Stimulated activated CD8-positive, alpha-beta memory T cell treated with anti-CD3 and anti-CD28 coated beads, Interleukin-4, amount 100 ng/mL, for 24 hours (primary cell): ENCODE results near the gene SLC12A4.
"Not testable (repeated sequence)": the region's sequence is repeated elsewhere in the genome, so short reads cannot be mapped to it uniquely, and the experiment has no call there.

Experiments used
- DNase-seq: peaks from one replicate; pipeline ENCODE4 v3.0.0-alpha.2; 2020; ENCODE audit warnings: low read depth

Gene SLC12A4

DNA sequence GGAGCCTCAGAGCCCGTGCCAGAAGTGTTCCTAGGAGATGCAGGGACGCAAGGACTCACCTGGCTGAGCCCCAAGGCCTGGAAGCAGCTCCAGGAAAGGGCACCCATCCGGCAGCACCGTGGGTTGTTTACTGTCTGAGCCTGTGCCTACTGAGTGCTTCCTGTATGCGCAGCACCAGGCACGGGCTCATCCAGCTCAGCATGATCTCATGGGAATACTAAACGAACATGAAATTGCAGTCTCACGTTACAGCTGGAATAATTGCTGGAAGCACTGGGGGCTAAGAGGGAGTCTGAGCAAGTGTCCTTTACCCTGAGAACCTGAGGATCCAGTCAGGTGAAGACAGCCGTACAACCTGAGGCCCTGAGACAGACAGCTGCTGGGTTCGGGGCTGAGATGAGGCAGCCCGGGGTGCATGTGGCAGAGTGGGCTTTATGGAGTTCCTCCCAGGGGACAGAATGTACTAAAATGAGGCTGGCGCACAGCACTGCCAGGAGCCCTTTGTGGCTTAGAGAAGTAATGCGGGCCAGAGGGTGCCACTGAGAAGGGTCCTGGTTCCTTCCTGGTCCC, 42.2 kb downstream of the SLC12A4 start:
- no peak for DNase-seq

DNA sequence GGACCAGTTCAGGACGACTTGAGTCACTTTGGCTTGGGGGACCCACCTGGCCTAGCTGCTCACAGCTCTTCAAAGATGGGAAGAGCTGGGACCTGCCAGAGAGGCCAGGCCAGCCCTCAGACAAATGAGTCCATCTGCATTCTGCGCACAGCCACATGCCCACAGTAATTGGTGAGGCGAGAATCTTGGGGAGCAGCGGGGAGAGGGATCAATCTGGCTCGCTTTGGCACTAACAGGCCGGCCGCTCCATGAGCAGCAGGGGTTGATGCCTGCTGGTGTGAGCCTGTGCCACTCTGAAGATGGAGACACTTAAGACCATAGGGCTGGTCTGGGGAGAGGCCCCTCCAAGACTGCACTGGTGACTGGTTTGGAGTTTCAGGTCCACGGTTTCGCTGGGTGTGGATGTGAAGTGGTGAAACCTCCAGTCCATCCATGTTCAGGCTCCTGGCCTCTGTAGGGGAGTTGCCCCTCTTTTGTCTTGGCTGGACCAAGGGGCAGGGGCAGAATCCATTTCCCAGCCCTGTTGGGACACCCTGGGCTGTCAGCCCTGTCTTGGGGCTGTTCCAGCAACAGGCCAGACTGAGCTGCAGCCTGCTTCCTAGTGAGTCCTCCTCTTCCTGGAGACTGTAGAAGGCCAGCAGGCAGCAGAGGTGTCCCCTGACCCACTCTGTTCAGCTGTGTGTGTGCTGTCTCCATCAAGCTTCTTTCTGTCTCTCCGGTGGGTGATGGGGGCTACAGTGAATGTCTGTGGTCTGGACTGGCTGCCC, 44.1 kb downstream of the SLC12A4 start:
- DNase-seq = no peak

DNA sequence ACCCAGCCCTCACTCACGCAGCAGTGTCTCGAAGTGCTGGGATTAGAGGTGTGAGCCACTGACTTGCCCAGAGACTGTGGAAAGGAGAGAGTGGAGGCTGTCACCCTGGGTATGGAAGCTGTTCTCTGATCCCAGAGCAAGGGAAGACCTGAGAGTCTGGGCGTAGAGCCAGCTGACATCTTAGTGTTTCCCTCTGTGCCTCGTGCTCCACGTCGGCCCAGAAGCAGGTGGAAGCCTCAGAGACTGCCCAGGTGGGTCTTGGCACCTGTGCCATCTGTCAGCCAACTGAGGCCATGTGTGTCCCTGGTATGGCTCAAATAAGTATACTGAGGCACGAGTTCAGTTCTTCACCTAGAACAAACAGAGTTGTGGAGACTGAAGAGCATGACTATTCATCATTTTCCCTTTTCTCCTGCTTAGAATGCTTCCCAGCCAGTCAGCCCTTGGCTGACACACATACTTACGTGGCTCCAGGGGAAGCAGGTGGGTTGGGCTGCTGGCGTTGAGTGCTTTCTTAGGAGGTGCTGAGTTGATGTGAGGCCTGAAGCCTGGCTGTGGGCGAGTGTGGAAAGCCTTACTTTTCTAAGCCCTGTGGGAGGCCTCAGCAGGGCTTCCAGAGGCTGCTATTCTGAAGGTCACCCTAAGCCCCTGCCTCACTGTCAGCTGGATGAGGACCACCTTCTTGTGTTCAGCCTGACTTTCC, 44.9 kb downstream of the SLC12A4 start:
- no peak for DNase-seq

DNA sequence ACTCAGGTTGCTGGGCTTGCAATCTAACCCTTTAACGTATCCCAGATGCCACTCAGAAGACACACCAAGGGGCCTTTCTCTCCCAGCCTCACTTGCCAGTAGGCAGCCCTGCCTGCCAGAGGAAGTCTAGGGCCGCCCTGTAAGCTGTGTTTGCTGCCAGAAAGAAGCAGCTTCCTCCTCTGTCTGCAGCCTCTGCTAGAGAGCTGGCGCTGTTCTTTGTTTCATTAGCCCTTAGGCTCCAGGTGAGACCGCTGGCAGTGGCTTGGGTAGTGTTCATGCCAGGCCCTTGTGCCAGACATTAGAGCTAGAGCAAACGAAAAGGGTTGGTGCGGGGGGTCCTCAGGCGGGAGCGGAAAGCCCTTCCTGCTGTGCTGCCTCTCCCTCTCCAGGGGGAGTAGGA, 45.7 kb downstream of the SLC12A4 start:
- no peak for DNase-seq

DNA sequence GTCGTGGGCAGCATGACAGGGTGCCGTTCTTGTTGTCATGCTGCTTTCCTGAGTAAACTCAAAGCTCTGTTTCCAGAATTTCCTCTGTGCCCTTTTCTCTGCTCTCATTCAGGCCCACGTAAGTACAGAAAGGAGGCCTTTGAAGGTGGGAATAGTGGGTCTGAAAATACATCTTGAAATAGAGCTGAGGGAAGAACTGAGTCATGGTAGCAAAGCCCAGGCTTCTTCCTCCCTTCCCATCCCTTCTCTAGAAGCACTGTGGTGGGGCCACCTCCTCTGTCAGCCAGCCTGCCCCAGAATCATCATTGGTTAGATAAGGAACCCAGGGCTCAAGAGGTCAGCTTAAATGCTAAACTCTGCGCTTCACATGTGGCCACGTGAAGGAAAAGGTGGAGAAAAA, 46.2 kb downstream of the SLC12A4 start:
- DNase-seq = no peak

DNA sequence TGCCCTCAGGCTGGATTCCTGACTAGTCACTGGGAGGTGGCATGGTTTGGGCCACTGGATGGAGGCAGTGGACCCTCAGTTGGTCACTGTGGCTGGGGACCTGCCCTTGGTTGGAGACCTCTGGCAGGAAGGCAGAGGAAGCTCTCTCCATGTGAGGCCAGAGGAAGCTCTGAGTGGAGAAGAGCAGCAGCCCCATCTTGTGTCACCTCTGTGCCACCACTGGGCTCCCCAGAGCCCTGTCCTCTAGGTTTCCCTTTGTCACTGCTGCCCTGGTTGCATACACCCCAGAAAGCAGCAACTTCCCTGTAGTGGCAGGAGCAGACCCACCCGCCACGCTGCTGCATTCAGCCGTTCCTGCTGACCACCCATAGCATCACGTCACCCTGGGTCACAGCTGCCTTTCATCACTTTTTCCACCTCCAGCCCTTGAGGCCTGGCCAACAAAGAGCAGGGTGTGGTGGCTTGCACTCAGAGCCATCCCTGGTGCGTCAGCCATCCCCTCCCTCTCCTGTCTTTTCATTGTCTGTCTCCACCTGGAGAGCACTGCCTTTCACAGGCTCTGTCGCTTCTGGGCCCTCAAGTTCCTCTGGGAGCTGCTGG, 48.7 kb downstream of the SLC12A4 start:
- DNase-seq = no peak

DNA sequence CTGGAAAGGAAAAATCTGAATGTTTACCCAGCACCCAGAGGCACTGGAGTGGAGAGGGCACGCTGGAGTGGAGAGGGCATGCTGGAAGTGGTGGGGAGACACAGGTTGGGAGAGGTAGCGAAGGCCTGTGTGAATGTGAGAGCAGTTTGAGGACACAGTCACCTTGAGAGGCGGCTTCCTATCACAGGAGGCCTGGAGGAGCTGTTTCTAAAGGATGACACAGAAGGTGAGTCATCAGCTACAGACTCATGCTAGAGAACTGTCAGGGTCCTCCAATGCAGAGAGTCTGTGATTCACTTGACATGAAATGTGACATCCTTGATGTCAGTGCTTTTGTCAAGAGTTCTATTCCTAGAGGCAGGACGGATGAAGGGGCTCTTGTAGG, 50.6 kb downstream of the SLC12A4 start:
- DNase-seq = no peak

DNA sequence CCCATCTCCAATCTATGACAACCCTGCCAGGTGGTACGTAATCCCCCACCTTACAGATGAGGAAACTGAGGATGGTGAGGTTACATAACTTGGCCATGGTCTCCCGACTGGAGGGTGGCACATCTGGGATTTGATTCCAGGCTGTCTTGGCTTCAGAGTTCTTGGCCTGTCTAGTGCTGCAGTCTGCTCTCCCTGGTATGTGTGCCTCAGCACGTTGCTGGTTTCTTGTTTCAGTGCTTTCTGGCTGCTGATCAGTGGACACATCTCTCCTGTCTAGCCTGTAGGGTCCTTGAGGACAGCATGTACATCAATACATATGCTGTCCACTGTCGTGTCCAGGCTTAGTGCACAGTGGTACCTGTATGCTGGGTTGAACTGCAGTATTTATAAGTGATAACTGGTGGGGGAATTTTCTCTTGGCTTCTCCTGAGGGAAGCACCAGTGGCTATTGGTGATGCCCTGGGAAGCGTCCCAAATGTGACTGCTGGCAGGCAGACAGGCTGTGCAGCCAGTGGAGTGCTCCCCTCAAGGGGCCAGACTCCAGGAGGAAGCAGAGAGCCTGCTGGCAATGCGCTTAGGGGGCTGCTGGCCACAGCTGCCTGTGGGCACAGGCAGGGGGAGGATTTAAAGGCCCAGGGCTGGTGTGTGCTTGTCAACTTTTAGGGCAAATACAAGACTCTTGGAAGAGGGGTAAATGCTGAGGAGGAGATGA, 51.1 kb downstream of the SLC12A4 start:
- DNase-seq = no peak

DNA sequence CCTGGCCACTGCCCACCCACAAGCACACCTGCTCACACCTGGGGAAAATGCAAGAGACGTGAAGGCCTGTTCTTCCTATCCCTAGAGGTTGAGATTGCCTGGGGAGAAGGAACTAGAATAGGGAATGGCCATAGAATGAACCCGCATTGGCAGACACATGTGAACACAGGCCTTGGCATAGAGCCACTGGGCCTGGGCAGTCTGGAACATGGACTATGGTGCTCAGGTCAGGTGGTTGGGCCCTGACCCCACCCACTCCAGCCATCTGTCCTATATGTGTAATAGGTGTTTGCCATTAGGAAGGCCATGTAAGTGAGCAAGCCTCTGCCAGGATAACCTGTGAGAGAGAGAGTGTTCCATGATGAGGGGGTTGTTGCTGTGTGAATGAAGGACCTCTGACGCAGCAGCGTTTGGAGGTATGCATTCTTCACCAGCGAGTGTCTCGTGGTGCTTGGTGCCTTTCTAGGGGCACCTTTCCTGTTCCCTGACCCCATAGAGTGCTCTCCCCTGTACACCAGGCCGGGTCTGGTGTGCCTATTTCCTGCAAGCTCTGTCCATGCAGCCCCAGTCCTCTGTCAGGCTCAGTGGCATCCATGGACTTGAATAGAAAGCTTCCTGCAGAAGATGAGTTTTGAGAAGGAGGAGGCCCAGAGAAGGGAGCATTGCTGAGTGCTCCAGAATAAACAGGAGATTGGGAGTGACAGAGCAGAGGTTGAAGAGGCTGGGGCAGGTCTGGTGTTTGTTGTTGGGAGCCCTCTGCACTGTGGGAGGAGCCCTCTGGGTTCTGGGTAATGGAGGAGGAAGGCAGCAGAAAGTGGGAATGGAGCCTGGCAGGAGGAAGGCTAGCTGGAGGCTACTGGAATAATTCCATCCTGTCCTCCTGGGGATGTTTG, 52.4 kb downstream of the SLC12A4 start:
- no peak for DNase-seq

DNA sequence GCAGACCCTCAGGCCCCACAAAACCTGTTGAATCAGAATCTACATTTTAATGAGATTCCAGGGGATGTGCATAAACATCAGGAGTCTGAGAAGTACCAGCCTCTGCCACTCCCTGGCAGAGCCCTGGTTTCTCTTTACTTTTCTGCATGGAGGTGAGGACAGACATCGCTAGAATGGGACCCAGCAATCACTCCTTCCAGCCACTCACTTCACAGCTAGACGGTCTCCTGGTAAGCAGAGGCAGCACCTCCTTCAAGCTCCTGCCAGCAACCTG, 53.0 kb downstream of the SLC12A4 start:
- not testable (repeated sequence) for DNase-seq

DNA sequence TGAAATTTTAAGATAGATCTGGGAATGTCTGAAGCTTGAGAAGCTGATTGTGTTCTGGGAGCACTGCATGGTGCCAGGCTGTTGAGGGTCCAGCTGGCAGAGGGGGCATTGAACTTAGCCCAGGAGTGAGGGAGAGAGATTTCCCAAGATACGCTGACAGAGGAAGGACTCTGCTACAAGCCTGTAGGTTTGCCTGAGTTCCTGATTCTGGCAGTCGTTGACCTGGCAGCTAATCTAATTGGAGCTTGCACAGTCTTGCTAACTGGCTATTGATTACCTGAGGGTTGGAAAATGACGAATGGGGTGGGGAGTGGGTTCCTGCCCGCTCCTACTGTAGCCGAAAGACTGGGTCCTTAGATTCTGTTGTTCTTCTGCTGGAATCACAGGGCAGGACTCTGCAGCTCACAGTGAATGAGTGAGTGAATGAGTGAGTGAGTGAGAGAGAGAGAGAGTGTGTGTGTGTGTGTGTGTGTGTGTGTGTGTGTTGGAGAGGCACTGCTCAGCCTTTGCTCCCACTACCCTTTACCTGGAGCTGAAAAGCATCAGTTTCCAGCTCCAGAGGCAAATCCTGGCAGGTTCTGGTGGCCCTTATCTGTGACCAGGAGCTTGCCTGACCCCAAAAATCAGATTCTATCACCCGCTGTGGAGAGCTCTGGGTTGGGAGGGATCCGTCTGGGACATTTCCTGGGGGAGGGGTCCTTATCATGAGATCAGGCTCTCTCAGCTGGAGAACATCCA, 53.5 kb downstream of the SLC12A4 start:
- no peak for DNase-seq

DNA sequence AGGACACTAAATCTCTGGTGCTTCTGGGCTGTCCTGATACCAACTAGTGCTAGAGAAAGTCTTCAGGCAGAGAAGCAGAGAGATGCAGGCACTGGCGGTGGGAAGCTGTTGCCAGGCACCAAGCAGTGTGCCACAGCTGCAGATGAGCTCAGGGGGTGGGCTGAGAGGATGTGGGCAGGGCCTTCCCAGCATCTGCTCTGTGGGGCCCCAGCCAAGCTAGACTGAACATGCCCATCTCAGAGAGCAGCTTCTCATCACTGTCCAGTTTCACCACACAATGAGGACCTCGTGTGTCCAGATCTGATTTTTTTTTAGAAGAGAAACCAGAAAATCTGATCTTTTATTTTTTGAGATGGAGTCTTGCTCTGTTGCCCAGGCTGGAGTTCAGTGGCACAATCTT, 58.3 kb downstream of the SLC12A4 start:
- DNase-seq = no peak

DNA sequence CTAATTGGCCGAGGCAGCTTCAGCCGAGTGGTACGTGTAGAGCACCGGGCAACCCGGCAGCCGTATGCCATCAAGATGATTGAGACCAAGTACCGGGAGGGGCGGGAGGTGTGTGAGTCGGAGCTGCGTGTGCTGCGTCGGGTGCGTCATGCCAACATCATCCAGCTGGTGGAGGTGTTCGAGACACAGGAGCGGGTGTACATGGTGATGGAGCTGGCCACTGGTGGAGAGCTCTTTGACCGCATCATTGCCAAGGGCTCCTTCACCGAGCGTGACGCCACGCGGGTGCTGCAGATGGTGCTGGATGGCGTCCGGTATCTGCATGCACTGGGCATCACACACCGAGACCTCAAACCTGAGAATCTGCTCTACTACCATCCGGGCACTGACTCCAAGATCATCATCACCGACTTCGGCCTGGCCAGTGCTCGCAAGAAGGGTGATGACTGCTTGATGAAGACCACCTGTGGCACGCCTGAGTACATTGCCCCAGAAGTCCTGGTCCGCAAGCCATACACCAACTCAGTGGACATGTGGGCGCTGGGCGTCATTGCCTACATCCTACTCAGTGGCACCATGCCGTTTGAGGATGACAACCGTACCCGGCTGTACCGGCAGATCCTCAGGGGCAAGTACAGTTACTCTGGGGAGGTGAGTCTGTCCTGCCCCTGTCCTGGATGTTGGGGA, 59.2 kb downstream of the SLC12A4 start:
- DNase-seq = no peak

DNA sequence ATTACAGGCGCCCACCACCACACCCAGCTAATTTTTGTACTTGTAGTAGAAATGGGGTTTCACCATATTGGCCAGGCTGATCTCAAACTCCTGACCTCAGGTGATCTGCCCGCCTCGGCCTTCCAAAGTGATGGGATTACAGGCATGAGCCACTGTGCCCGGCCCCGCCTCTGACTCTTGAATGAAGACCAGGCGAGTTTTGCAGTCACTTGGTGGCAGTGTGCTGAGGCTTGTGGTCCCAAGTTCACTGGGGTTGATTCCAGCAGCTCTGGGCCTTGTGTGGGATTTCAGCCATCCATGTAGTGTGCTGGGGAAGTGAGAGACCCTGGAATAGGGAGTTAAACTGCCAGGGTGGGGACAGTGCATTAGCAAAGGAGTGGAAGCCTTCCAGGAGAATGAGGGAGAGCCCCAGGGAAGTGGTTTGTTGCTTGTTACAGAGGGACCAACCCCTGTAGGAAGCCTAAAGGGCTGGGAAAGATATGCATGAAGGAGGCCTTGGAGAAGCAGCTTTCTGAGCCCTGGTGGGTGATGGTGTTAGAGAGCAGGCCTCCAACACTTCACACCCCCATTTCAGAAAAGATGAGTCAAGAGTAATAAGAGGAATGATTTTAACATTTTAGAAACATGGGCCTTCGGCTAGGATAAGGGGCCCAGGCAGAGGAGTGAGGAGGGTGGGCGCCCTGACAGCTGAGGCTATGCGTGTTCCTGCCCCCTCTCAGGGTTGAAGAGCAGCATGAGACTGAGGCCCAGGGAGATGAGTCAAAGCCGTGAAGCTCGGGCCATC, 60.8 kb downstream of the SLC12A4 start:
- DNase-seq = no peak

DNA sequence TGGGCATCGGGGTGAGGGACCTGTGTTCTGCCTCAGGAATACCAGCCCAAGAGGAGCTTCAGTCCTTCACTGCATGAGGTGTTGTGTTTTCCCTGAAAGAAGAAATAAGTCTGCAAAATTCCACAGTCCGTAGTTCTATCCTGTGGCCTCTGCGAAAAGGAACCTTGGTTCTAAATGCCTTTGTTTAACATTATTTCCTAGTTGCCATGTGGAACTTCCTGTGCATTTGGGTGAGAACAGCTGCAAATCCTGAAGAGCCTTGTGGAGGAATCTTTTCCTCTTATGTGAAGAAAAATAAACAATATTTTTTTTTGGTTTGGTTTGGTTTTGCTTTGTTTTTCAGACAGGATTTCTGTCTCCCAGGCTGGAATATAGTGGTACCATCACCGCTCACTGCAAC, 65.6 kb downstream of the SLC12A4 start:
- DNase-seq = no peak

DNA sequence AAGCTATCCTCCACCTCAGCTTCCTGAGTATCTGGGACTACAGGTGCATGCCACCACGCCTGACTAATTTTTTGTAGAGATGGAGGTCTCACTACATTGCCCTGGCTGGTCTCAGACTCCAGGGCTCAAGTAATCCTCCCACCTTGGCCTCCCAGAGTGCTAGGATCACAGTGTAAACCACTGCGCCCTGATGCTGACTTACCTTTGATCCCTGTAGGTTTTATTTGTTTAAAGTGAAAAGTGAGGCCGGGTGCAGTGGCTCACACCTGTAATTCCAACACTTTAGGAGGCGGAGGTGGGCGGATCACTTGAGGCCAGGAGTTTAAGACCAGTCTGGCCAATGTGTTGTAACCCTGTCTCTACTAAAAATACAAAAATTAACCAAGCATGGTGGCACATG, 66.7 kb downstream of the SLC12A4 start:
- DNase-seq = no peak

DNA sequence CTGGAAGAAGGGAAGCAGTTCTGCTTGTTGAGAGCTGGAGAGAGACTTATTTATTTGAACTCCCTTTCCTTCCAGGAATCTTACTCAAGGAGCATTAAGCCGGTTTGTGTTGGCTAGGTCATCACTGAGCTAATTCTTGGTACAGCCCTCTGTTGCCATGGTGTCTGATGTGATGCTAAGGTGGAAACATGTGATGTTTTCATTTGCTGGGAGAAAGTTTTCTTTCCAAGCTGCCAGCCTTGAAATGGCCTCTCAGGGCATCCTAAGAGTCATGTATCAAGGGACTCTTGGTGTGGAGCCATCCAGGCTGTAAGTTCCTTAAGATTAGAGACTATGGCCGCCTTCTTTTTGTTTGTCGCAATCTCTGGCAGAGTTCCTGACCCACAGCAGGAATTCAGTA, 71.2 kb downstream of the SLC12A4 start:
- DNase-seq = no peak

DNA sequence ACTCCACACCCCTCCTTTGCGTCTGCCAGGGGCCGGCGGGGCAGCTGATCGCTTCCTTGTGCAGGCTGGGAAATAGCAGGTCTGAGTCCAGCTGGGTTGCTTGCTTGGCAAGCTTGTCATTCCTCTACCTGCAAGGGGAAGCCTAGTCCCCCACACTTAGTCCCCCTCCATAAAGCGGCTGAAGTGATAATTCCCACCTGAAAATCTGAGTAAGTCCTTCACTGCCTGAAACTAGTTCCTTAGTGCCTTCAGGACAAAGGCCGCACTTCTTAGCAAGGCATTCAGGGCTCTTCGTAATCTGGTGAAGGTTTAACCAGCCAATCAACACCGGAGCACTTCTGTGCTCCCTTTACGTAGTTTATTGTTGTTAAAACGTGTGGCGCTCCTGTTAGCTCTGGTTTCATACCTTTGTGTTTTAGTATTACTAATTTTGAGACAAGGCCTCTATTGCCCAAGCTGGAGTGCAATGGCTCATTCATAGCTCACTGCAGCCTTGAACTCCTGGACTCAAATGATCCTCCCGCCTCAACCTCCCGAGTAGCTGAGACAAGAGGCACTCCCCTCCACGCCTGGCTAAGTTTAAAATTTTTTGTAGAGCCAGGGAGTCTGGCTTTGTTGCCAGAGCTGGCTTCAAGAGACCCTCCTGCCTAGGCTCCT, 74.6 kb downstream of the SLC12A4 start:
- DNase-seq = no peak
